Keratinocyte (primary cell): Measurements from ENCODE around the gene ALOX12B.

ENCODE experiments used
- EZH2 ChIP-seq: IDR thresholded peaks from one replicate; pipeline ENCODE4 v1.6.1; 2012; ENCODE audit warnings: inconsistent platforms, mild to moderate bottlenecking, low read length, moderate library complexity
- TF ChIP-seq, protein P1 (sequence below), 3 experiments: IDR thresholded peaks in 1 of 3; conservative IDR thresholded peaks in 1 of 3; optimal IDR thresholded peaks in 1 of 3; 2 replicates in 2 of 3; 3 replicates in 1 of 3; pipeline versions ENCODE3 to v1.5.1; 2011; ENCODE audit warnings: low read length in 3 of 3, mild to moderate bottlenecking in 3 of 3, moderate library complexity in 2 of 3, control low read depth in 1 of 3, inconsistent platforms in 1 of 3; ENCODE audit not compliant: insufficient read depth in 2 of 3; ENCODE audit errors: extremely low read depth in 1 of 3

DNA sequence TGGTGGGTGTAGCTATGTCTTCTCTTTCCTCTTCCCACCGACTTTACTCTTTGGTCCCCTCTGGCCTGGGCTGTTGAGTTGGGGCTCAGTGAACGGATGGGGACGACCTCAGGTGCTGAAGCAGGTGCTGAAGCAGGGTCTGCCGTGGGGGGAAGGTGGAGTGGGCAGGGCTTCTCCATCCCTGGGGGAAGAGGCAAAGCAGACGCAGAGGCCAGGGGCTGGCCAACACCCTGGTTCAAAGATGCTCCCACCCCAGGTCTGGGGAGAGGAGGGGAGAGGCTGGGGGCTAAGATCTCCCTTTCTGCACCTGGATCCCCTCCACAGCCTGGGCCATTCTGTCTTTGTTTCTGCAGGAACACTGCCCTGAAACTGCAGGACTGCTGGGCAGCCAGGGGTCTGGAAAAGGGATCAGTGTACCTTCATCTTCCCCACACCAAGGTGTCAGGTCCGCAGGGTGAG lies 22.9 kb downstream of the ALOX12B start:
- TF ChIP-seq, protein P1, sequence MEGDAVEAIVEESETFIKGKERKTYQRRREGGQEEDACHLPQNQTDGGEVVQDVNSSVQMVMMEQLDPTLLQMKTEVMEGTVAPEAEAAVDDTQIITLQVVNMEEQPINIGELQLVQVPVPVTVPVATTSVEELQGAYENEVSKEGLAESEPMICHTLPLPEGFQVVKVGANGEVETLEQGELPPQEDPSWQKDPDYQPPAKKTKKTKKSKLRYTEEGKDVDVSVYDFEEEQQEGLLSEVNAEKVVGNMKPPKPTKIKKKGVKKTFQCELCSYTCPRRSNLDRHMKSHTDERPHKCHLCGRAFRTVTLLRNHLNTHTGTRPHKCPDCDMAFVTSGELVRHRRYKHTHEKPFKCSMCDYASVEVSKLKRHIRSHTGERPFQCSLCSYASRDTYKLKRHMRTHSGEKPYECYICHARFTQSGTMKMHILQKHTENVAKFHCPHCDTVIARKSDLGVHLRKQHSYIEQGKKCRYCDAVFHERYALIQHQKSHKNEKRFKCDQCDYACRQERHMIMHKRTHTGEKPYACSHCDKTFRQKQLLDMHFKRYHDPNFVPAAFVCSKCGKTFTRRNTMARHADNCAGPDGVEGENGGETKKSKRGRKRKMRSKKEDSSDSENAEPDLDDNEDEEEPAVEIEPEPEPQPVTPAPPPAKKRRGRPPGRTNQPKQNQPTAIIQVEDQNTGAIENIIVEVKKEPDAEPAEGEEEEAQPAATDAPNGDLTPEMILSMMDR (optimal IDR thresholded peaks at IDR 0.05 in 1 of 3, IDR thresholded peaks at IDR 0.05 in 1 of 3, conservative IDR thresholded peaks at IDR 0.05 in 1 of 3; ENCODE audit: extremely low read depth in 1 of 3, insufficient read depth in 2 of 3, low read length in 3 of 3), result no peak
- TF ChIP-seq EZH2, result no peak
